ENCODE measurements around the gene TPM1.

GRCh38 chr15:63050731-63051155 is 8.2 kb downstream of the TPM1 start:
- TF ChIP-seq CTCF (IDR thresholded peaks at IDR 0.05; ENCODE audit: low read depth, low read length, missing input control) = no peak
- TF ChIP-seq MAX (IDR thresholded peaks at IDR 0.05) = no peak
- TF ChIP-seq NR2F2 (IDR thresholded peaks at IDR 0.05) = no peak
- no peak for TF ChIP-seq YY1 (IDR thresholded peaks at IDR 0.05)
- TF ChIP-seq JUND (IDR thresholded peaks at IDR 0.05) = no peak
- TF ChIP-seq ATF3 (IDR thresholded peaks at IDR 0.05) = no peak
- TF ChIP-seq REST (IDR thresholded peaks at IDR 0.05) = no peak
- TF ChIP-seq RXRA (IDR thresholded peaks at IDR 0.05) = no peak

All from liver (tissue), 3 donors.